ENCODE measurements around the gene SAP30BP. TPM values are rescaled to one million over a fixed set of nuclear protein-coding genes. Genes with fewer than 3 reads are reported as not detected.

The SAP30BP gene
- total RNA-seq, 1 experiment from 2014 or later: 149 TPM

- TF ChIP-seq, protein P1, sequence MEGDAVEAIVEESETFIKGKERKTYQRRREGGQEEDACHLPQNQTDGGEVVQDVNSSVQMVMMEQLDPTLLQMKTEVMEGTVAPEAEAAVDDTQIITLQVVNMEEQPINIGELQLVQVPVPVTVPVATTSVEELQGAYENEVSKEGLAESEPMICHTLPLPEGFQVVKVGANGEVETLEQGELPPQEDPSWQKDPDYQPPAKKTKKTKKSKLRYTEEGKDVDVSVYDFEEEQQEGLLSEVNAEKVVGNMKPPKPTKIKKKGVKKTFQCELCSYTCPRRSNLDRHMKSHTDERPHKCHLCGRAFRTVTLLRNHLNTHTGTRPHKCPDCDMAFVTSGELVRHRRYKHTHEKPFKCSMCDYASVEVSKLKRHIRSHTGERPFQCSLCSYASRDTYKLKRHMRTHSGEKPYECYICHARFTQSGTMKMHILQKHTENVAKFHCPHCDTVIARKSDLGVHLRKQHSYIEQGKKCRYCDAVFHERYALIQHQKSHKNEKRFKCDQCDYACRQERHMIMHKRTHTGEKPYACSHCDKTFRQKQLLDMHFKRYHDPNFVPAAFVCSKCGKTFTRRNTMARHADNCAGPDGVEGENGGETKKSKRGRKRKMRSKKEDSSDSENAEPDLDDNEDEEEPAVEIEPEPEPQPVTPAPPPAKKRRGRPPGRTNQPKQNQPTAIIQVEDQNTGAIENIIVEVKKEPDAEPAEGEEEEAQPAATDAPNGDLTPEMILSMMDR (IDR thresholded peaks at IDR 0.05 in 2 of 3, conservative IDR thresholded peaks at IDR 0.05 in 1 of 3; ENCODE audit: borderline replicate concordance in 1 of 3, insufficient read depth in 1 of 3, low read depth in 2 of 3, low read length in 2 of 3): no peak
- no peak for TF ChIP-seq RAD21 (IDR thresholded peaks at IDR 0.05; ENCODE audit: low read depth)
Observed at GRCh38 chr17:75703191-75703590, 36.1 kb downstream of the SAP30BP start (continued).

DNA sequence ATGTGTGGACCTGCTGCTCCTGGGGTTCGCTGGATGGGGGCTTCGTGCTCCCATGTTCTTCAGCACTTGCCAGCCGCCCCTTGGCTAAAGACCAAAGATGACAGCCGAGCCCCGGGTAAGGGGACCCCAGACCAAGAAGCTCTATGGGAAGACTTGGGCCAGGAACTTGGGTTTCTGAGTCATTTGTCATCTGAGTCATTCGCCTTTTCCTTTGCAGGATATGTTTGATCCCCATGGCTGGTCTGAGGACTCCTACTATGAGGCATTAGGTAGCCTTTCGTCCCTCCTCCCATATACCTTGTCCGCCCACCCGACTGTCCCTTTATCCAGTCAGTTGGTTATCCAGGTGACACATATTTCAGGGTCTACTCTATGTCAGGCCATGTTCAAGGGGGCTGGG, 36.5 kb downstream of the SAP30BP start:
- CTCF ChIA-PET: interaction anchor here (1.0 kb wide), 1 partner anchor 44 kb away, joined by 3 read pairs; no protein-coding TSS in a partner anchor
- no TSS peak for BruUV-seq (replicated peaks)
- Histone ChIP-seq H3K9me2 (ENCODE audit: insufficient read depth) (no peaks in the 10 kb centered on the region), H2AFZ (ENCODE audit: low read depth, low read length, poor library complexity, severe bottlenecking) (no peak overlapping the region), H3K9me3 (ENCODE audit: control insufficient read depth in 1 of 2, insufficient read depth in 1 of 2, low read depth in 1 of 2, low read length in 2 of 2) (no peaks in the 10 kb centered on the region), H3K79me2 (ENCODE audit: insufficient read depth, low read length) (peaks cover 22% of the 10 kb centered on the region), H3K4me1 (ENCODE audit: control insufficient read depth in 1 of 2, insufficient read depth in 2 of 2, low read length in 2 of 2) (peaks cover 73 to 100% of the 10 kb centered on the region in 2 experiments), H3K4me2 (ENCODE audit: low read length) (peak overlapping the region; percentile 44), H3K36me3 (ENCODE audit: control insufficient read depth in 1 of 2, insufficient read depth in 2 of 2, low read length in 2 of 2) (peaks cover 26 to 66% of the 10 kb centered on the region in 2 experiments), H4K20me1 (ENCODE audit: insufficient read depth) (no peaks in the 10 kb centered on the region), H3K27me3 (ENCODE audit: insufficient read depth, low read length) (no peaks in the 10 kb centered on the region), H3K9ac (ENCODE audit: low read length) (peak overlapping the region; percentile 16; the same call in 1 of the 2 replicates), H3K27ac (ENCODE audit: low read depth, low read length) (peak overlapping the region; percentile 34; the same call in 1 of the 2 replicates), H3K4me3 (replicated peaks in 1 of 2; ENCODE audit: low read depth in 1 of 2, low read length in 2 of 2) (no peak overlapping the region)
- RAD21 ChIA-PET (ENCODE audit: low non-redundant PET in 1 of 2, low total read pairs in 2 of 2, uncharacterized antibody in 2 of 2, unreplicated experiment in 2 of 2): no interaction called here
- ATAC-seq: no peak
- POLR2A ChIA-PET: interaction anchor here (1.0 to 1.4 kb wide), 3 partner anchors 17 to 76 kb away, joined by 4 to 5 read pairs (median 4); partner anchors contain the start of gene ITGB4
- intact Hi-C loops (cut with micrococcal nuclease): no loop called here
- DNase-seq (ENCODE audit: low read depth, low spot score): no peak
- TF ChIP-seq ELF1 (IDR thresholded peaks at IDR 0.05; ENCODE audit: borderline replicate concordance, low read depth) (no peak), TCF7L2 (IDR thresholded peaks at IDR 0.05; ENCODE audit: borderline replicate concordance, extremely low read depth, insufficient read depth, insufficient read length) (peak; percentile 12)
